ENCODE results near the gene TBK1.
"Not testable (repeated sequence)": the region's sequence is repeated elsewhere in the genome, so short reads cannot be mapped to it uniquely, and the experiment has no call there.

TBK1 gene

DNA sequence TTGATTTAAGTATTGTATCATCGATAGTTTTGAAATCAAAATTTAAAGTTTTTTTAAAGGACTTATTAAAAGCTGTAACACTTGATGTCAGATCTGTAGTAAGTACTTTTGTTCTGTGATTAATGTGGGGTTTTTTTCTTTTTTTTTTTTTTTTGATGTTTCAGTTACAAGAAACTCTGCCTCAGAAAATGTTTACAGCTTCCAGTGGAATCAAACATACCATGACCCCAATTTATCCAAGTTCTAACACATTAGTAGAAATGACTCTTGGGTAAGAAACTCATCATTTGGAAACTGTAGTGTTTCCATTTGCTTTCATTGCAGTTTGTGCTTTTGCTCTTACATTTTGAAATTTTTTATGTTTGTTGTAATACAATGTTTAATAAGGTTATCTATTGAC, 45.6 kb downstream of the TBK1 start:
- no peak for DNase-seq (ENCODE audit: low read depth in 2 of 2)

DNA sequence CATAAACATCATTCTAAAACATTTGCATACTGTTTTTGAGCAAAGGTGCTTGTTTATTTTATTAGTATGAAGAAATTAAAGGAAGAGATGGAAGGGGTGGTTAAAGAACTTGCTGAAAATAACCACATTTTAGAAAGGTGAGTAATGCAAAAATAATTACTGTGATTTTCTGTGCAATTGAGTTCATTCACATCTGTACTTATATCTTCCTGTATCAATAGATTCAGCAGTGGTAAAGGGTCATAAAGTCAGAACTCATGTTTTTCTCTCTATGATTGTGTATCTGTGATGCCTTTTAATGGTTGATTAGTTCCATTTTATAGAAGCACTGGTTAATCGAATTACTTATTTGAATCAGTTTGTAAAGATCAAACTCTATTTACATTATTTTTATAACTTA, 46.0 kb downstream of the TBK1 start:
- DNase-seq (ENCODE audit: low read depth in 2 of 2): no peak

DNA sequence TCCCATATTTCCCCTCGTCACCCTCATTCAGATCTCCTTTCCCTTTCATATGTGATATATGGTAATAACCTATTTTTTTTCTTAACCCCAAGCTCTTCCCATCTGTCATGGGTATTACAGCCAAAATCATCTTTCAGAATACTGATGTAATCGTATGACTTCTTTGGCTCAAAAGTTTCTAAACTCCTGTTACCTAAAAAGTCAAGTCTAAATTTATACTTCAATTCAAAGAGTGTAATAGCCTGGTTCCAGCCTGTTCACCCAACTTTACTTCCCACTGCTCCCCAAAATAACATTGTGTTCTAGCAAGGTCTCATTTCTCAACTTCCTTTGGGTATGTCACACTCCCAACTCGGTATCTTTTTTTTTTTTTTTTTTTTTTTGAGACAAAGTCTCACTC, 48.5 kb downstream of the TBK1 start:
- no peak for DNase-seq (ENCODE audit: low read depth in 2 of 2)

DNA sequence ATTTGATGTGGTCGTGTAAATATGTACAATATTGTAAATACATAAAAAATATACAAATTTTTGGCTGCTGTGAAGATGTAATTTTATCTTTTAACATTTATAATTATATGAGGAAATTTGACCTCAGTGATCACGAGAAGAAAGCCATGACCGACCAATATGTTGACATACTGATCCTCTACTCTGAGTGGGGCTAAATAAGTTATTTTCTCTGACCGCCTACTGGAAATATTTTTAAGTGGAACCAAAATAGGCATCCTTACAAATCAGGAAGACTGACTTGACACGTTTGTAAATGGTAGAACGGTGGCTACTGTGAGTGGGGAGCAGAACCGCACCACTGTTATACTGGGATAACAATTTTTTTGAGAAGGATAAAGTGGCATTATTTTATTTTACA, 49.6 kb downstream of the TBK1 start:
- no peak for DNase-seq (ENCODE audit: low read depth in 2 of 2)

DNA sequence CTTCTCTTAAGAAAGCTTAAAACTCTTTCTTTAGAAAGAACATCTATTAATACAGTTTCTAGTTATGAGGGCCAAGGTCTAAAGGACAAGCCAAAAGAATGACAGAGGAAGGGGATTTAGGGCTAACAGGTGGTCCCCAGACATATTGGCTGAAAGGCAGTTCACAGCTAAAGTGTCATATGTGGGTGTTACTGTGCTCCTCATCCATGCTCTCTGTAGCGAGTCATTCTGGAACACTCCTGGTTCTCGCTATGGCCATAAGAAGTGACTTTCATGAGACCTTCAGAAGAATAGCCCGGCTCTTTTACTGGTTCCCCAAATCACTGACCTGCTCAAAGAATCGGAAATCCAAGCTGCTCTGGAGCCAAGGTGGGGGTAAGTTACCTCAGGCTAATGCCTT, 55.0 kb downstream of the TBK1 start:
- DNase-seq (ENCODE audit: low read depth in 2 of 2): no peak

DNA sequence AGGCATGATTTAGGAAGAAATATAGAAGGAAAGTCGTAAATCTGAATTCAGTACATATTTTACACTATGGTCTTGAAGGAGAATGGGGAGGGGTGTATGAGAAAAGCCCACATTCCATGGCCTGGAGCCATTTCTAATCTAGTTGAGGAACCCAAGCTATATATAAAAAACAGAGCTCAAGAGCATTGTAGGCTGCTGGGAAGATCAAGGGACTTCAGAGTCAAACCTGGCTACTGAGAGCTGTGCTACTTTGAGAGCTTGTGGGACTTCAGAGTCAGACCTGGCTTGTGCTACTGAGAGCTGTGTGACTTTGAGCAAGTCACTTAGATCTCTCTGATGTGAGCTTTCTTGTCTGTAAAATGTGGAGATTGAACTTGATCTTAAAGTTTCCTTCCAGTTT, 58.7 kb downstream of the TBK1 start:
- DNase-seq (ENCODE audit: low read depth in 2 of 2): no peak

DNA sequence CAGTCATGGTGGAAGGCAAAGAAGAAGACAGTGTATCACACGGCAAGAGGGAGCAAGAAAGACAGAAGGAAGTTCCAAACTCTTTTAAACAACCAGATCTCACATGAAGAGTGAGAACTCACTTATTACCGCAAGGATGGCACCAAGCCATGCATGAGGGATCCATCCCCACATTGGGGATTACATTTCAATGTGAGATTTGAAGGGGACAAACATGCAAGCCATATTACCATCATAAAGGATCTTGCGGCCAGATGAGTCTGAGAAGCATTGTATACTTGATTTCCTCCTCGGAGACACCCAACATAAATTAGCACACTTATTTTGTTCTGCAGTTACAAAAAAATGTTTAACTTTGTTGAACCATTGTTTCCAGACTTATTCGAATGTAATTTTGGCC, 66.5 kb downstream of the TBK1 start:
- DNase-seq (ENCODE audit: low read depth in 2 of 2): no peak

DNA sequence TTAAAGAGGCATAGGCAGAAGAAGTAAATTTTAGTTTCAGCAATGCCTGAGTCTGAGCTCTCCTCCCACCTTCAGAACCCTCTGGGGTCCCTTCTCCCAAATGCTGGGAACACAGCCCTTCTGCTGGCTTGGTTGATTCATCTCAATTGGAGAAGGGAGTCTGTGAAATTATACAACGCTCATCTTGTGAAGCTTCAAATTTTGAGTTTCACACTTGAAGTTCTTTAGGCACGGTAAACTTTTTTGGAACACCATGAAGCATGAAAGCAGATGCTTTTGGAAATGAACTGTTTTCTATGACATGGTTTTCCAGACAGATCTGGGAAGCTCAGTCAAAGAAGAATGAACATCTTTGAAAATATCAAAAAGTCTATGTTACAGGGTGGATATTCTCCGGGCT, 69.9 kb downstream of the TBK1 start:
- no peak for DNase-seq (ENCODE audit: low read depth in 2 of 2)

DNA sequence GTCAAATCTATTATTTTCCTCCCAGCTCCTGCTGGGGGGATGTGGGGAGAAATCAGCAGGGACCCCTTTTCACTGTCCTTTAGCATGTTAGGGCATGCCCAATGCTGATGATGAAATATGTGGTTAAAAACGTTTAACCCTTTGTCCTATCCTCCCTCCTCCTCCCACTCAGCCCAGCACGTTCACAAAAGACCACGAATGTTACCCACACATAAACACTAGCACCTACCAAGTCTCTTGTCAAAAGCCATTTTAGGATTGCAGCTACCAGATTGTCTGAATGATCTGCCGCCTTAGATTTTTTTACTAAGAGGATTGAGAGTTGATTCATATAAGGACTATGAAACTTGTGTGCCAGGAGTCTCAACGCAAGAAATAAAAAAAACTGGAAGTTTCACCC, 70.4 kb downstream of the TBK1 start:
- no peak for DNase-seq (ENCODE audit: low read depth in 2 of 2)

DNA sequence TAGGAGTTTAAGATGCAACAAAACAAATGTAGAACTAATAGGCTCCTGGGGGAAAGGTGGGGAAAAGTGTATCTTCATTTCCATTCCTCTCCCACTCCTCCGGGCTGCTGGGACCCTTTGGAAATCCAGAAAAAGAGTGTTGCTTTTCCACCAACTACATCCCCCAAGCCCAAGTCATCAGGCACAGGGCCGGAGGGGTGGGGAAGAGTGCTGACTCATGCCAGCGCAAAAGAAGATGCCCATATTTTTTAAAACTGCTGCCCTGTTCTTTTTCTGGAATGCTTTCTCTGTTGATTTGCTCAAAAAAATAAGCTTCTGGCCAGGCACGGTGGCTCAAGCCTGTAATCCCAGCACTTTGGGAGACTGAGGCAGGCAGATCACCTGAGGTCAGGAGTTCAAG, 70.9 kb downstream of the TBK1 start:
- no peak for DNase-seq (ENCODE audit: low read depth in 2 of 2)

DNA sequence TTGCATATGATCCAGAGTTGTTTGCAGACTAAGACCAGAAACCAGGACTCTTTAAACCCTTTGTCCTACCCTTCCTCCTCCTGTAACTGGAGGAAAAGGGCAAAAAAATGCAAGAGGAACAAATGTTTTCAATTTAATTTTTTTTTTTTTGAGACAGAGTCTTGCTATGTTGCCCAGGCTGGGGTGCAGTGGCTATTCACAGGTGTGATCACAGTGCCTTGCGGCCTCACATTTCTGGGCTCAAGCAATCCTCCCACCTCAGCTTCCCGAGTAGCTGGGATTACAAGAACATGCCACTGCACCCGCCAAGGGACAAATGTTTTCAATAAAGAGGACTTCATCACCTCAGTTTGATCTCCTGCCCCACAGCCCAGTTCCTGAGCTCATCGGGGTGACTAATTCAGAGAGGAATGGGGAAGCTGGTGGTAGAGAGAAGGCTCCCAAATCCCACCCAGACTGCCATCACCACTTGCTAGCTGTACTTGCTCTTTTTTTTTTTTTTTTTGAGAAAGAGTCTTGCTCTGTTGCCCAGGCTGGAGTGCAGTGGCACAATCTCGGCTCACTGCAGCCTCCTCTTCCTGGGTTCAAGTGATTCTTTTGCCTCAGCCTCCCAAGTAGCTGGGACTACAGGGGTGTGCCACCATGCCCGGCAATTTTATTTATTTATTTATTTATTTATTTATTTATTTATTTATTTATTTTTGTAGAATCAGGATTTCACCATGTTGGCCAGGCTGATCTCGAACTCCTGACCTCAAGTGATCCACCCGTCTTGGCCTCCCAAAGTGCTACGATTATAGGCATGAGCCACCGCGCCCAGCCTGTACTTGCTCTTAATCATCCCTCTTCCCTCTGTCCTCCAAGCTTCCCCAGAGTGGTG, 71.9 kb downstream of the TBK1 start:
- DNase-seq (ENCODE audit: low read depth in 2 of 2): not testable (repeated sequence)

DNA sequence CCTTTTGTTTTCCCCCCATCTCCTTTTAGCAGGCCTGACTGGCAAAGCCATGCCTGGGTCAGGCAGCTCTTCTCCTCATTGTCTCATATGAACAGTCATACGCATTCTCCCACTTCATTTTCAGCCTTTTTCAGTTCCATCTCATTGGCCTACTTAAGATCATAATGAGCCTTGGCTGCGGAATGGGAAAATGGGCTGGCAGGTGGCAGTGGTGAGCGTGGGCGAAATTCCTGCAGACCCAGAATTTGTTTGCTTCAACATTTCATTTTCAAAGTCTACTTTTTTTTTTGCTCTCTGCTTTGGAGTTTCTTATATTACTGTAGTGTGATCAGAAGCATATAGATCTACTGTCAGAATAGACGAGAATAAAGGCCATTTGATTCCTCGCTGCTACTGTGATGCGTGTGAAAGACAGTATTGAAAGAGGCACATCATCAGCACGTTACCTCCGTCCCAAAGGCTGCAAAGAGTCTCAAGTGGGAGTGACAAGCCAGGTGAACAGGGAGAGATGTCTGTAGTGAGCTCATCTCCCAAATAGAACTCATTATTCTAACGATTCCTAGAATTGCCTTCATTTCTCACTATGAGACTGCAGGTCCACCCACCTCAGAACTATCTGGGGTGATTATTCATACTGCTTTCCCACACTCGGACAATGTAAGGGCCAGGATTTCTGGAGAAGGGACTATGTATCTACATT, 73.7 kb downstream of the TBK1 start:
- DNase-seq (ENCODE audit: low read depth in 2 of 2): no peak

DNA sequence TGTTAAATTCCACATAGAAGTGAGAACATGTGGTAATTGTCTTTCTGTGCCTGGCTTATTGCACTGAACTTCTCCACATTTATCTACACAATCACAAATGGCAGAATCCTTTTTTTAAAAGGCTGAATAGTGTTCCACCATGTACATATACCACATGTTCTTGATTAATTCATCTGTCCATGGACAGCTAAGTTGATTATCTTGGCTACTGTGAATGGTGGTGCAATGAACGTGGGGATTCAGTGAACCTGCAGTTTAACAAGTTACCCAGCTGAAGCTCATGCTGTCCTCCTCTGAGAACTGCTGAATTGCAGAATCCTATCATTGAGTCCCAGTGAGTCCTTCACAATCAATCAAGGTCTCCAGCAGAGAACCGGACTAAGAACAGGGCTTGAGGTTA, 74.9 kb downstream of the TBK1 start:
- DNase-seq (ENCODE audit: low read depth in 2 of 2): no peak

DNA sequence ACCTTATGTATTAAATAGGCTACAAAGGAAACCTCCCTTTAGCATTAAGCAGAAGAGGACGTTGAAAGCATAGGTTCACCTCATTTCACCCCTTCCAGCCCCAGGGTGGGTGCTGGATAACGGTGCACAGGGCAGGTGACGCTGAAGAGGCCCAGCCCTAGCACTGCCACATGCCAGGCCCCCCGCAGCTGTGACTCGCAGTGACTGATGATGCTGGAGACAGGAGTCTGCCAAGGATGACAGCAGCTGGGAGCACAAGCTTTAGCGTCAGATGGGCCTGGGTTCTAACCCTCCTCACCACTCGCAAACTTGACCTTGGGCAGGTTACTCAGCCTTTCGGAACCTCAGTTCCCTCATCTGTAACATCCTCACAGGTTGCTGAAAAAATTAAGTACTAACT, 76.7 kb downstream of the TBK1 start:
- no peak for DNase-seq (ENCODE audit: low read depth in 2 of 2)

DNA sequence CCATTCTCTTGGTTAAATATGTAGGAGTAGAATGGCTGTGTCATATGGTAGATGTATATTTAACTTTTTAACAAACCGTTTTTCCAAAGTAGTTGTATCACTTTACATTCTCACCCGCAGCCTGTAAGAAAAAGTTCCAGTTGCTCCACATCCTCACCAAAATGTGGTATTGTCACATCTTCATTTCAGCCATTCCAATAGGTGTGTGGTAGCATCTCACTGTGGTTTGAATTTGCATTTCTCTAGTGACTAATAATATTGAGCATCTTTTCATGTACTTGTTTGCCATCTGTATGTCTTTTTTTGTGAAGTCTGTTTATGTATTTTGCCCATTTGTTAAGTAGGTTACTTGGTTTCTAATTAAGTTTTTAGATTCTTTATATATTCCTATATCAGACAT, 78.6 kb downstream of the TBK1 start:
- DNase-seq (ENCODE audit: low read depth in 2 of 2): no peak

DNA sequence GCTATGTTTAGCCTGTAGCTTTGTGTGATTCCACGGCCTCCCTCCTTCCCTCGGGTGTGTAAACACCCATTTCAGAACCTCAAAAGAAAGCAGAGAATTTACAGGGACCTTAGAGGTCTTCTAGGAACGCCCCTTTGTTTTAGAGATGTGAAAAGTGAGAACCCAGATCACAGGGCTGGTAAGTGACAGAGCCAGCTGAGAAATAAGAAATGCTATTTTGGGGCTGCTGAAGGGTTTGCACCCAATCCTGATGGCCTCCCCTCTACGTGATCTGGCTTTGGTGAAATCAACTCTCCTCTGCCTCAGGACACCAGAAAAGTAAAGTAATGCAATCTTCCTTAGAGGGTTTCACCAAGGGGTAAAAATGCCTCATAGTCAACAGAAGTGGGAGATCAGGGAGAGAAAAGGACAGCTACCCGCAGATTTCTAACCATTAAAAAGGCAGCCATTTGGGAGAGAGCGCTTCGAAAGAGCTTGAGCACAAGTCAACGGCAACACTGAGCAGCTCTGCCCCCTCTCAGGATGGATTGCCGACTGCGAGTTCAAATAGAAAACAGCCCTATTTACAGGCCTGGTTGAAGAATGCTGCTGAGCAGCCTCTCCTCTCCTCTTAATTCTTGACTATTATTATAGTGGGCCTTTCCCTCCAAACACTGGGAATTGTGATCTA, 79.9 kb downstream of the TBK1 start:
- DNase-seq (ENCODE audit: low read depth in 2 of 2): no peak

DNA sequence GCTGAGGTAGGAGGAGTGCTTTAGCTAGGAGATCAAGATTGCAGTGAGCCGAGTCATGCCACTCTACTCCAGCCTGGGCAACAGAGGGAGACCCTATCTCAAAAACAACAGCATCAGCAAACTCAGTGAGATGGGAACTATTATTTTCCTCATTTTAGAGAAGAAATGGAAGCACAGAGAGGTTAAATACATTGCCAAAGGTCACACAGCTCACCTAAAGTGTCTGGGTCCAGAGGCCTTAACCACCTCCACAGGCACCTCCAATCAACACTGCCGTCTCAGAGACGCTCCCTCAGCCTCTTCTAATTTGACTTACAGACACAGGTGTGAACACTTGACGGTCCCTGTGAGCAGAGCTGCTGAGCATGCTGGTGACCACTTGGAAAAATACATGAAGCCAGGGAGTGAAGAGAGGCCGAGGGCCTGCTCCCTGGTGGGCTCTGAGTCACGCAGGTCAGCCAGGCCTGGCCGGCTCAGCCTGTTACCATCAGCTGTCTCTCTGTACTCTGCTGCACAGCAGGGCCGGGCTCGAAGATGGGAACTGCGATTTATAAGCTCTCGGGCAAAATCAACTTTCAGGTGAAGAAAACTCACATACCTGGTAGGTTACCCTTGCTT, 80.9 kb downstream of the TBK1 start:
- no peak for DNase-seq (ENCODE audit: low read depth in 2 of 2)

DNA sequence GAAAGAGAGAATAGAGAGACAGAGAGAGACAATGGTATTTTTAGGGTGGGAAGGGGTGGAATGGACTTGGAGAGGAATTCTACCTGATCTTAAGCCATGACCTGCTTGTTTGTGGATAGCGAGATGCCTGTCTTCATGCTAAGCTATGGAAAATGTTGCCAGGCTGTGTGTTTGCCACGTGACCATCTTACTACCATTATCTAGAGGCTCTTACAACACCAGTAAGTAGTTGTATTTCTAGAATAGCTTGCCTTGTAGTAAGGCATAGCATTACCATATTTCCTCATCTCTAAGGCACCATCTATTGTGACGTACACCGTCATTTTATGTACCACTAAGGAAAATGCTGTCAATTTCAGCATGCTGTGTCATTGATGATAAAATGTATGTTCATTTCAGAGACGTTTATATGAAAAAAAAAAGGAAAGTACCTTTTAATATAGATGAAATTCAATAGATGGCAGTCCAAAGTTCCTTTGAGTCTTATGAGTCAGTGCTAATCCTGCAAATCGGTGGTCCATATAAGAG, 82.8 kb downstream of the TBK1 start:
- DNase-seq (ENCODE audit: low read depth in 2 of 2): no peak

DNA sequence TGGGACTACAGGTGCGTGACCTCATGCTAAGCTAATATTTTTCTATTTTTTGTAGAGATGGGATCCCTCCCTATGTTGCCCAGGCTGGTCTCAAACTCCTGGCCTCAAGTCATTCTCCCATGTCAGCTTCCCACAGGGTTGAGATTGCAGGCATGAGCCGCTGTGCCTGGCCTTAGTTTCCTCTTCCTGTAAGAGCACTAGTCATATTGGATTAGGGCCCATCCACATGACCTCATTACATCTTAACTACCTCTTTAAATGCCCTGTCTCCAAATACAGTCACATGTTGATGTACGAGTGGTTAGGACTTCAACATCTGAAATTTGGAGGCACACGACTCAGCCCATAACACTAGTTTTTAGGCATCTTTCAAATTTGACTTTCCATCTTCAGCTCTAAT, 86.2 kb downstream of the TBK1 start:
- DNase-seq (ENCODE audit: low read depth in 2 of 2): no peak

DNA sequence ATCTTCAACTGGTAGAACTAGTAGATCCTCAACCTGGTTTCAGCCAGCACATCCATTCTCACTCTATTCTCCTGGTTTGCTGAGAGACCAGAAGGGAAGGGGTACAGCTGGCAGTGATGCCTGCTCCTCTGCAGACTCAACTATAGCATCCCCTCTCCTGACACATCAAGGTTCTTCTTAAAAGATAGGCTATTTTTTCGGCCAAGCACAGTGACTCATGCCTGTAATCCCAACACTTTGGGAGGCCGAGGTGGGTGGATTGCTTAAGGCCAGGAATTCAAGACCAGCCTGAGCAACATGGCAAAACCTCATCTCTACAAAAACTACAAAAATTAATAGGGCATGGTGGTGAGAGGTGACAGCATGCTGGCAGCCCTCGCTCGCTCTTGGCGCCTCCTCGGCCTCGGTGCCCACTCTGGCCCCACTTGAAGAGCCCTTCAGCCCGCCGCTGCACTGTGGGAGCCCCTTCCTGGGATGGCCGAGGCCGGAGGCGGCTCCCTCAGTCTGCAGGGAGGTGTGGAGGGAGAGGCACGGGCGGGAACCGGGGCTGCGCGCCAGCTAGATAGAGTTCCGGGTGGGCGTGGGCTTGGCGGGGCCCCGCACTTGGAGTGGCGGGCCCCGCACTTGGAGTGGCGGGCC, 90.6 kb downstream of the TBK1 start:
- not testable (repeated sequence) for DNase-seq (ENCODE audit: low read depth in 2 of 2)

DNA sequence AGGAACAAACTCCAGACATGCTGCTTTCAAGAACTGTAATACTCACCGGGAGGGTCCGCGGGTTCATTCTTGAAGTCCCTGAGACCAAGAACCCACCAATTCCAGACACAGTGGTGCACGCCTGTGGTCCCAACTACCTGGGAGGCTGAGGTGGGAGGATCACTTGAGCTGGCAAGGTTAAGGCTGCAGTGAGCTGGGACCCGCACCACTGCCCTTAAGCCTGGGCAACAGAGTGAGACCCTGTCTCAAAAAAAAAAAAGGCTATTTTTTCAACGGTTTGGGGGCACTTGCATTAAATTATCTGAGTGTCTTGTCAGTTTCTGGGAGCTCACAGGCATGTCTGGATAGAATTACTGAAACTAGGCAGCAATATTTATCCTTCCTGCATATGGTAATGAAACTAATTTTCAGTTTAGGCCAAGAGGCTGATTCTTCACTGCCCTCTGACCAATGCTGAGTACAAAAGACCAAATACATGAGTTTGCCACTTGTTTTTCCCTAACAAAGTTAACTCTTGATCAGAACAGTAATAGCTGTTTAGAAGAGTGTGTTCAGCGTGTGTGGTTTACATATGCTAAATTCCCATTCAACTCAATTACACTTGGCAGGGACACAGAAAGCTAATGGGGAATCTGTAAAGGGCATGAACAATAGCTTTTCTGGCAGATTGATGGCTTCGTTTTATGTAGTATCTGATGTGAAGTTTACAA, 92.6 kb downstream of the TBK1 start:
- no peak for DNase-seq (ENCODE audit: low read depth in 2 of 2)
